ENCODE results near the gene GP1BB.

GP1BB gene

GRCh38 chr22:19727310-19728150 is 4.2 kb downstream of the GP1BB start:
- DNase-seq (ENCODE audit: low read depth in 2 of 2) = no peak

GRCh38 chr22:19728271-19728670 is 4.9 kb downstream of the GP1BB start:
- no peak for DNase-seq (ENCODE audit: low read depth in 2 of 2)

GRCh38 chr22:19728836-19729235 is 5.5 kb downstream of the GP1BB start:
- no peak for DNase-seq (ENCODE audit: low read depth in 2 of 2)

GRCh38 chr22:19729507-19729906 is 6.2 kb downstream of the GP1BB start:
- DNase-seq (ENCODE audit: low read depth in 2 of 2) = no peak

- no peak for DNase-seq (ENCODE audit: low read depth in 2 of 2)
Observed at GRCh38 chr22:19730198-19730597, 6.9 kb downstream of the GP1BB start.

GRCh38 chr22:19730655-19731360 is 7.5 kb downstream of the GP1BB start:
- DNase-seq (ENCODE audit: low read depth in 2 of 2) = peak; percentile 79 to 86

- no peak for DNase-seq (ENCODE audit: low read depth in 2 of 2)
Observed at GRCh38 chr22:19731361-19732135, 8.2 kb downstream of the GP1BB start.

GRCh38 chr22:19732403-19733113 is 9.2 kb downstream of the GP1BB start:
- no peak for DNase-seq (ENCODE audit: low read depth in 2 of 2)

- no peak for DNase-seq (ENCODE audit: low read depth in 2 of 2)
Observed at GRCh38 chr22:19733755-19734154, 10.4 kb downstream of the GP1BB start.

GRCh38 chr22:19734163-19734562 is 10.8 kb downstream of the GP1BB start:
- no peak for DNase-seq (ENCODE audit: low read depth in 2 of 2)

- DNase-seq (ENCODE audit: low read depth in 2 of 2) = no peak
Observed at GRCh38 chr22:19734837-19735382, 11.6 kb downstream of the GP1BB start.

- no peak for DNase-seq (ENCODE audit: low read depth in 2 of 2)
Observed at GRCh38 chr22:19735665-19736510, 12.5 kb downstream of the GP1BB start.

GRCh38 chr22:19737846-19738663 is 14.7 kb downstream of the GP1BB start:
- no peak for DNase-seq (ENCODE audit: low read depth in 2 of 2)

- DNase-seq (ENCODE audit: low read depth in 2 of 2) = no peak
Observed at GRCh38 chr22:19738664-19739447, 15.5 kb downstream of the GP1BB start.

- no peak for DNase-seq (ENCODE audit: low read depth in 2 of 2)
Observed at GRCh38 chr22:19739448-19739895, 16.1 kb downstream of the GP1BB start.

GRCh38 chr22:19739911-19740449 is 16.6 kb downstream of the GP1BB start:
- DNase-seq (ENCODE audit: low read depth in 2 of 2) = no peak

- no peak for DNase-seq (ENCODE audit: low read depth in 2 of 2)
Observed at GRCh38 chr22:19740586-19740985, 17.2 kb downstream of the GP1BB start.

- DNase-seq (ENCODE audit: low read depth in 2 of 2) = no peak
Observed at GRCh38 chr22:19741053-19741452, 17.7 kb downstream of the GP1BB start.

Measured in stimulated activated CD4-positive, alpha-beta T cell treated with anti-CD3 and anti-CD28 coated beads, Interleukin-4, amount 100 ng/mL, for 48 hours (primary cell).